GM23338 (cell line): Measurements from ENCODE around the gene INCA1. TPM values are rescaled to one million over a fixed set of nuclear protein-coding genes. Genes with fewer than 3 reads are reported as not detected.

ENCODE experiments used
- ATAC-seq: fragments of 200-7000 bp; cut with Tn5 transposase; 3 replicates; pipeline ENCODE4 v1.9.1; 2020
- DNase-seq: peaks from one replicate; pipeline ENCODE4 v3.0.0-alpha.2; 2015; ENCODE audit warnings: low spot score
- H2AFZ ChIP-seq: fragments of 200-600 bp; sonication (generic); 2 replicates; pipeline ENCODE4 v1.8.0; 2016; ENCODE audit warnings: antibody characterized with exemption, mild to moderate bottlenecking, moderate library complexity
- H3F3A ChIP-seq: fragments of 200-600 bp; sonication (generic); replicated peaks from 2 replicates; pipeline ENCODE4 v1.8.0; 2017; ENCODE audit warnings: antibody characterized with exemption, mixed run types, low read depth
- H3K27ac ChIP-seq: fragments of 200-600 bp; sonication (generic); 2 replicates; pipeline ENCODE4 v1.6.1; 2016; ENCODE audit warnings: low read depth
- H3K27me3 ChIP-seq: fragments of 200-600 bp; sonication (generic); 2 replicates; pipeline ENCODE4 v1.8.0; 2016; ENCODE audit warnings: mild to moderate bottlenecking, mixed run types, moderate library complexity; ENCODE audit not compliant: insufficient read depth
- H3K36me3 ChIP-seq: fragments of 200-600 bp; sonication (generic); 2 replicates; pipeline ENCODE4 v1.8.0; 2016; ENCODE audit warnings: mild to moderate bottlenecking; ENCODE audit not compliant: insufficient read depth
- H3K4me1 ChIP-seq: fragments of 200-600 bp; sonication (generic); 2 replicates; pipeline ENCODE4 v1.8.0; 2016; ENCODE audit warnings: mild to moderate bottlenecking, moderate library complexity; ENCODE audit not compliant: insufficient read depth
- H3K4me2 ChIP-seq: fragments of 200-600 bp; sonication (generic); 2 replicates; pipeline ENCODE4 v1.7.1; 2017; ENCODE audit warnings: mixed run types
- H3K4me3 ChIP-seq: fragments of 200-600 bp; sonication (generic); 2 replicates; pipeline ENCODE4 v1.6.1; 2016; ENCODE audit warnings: mixed run types
- H3K79me2 ChIP-seq: fragments of 200-600 bp; sonication (generic); replicated peaks from 2 replicates; pipeline ENCODE4 v1.8.0; 2017; ENCODE audit warnings: mild to moderate bottlenecking; ENCODE audit not compliant: insufficient read depth
- H3K9me2 ChIP-seq: fragments of 200-600 bp; sonication (generic); 2 replicates; pipeline ENCODE4 v1.8.0; 2017; ENCODE audit not compliant: insufficient read depth
- H4K20me1 ChIP-seq: fragments of 200-600 bp; sonication (generic); replicated peaks from 2 replicates; pipeline ENCODE4 v1.8.0; 2017; ENCODE audit warnings: mild to moderate bottlenecking; ENCODE audit not compliant: insufficient read depth
- H3K27ac Mint-ChIP-seq: 2 replicates; pipeline ENCODE4 v1.8.0; 2020; ENCODE audit warnings: inconsistent platforms, mild to moderate bottlenecking, moderate library complexity, mixed read lengths
- H3K27me3 Mint-ChIP-seq: 3 replicates; pipeline ENCODE4 v1.8.0; 2022; ENCODE audit warnings: low read depth, mild to moderate bottlenecking, moderate library complexity, mixed read lengths, inconsistent platforms; ENCODE audit not compliant: insufficient read depth, poor library complexity
- H3K36me3 Mint-ChIP-seq: 3 replicates; pipeline ENCODE4 v1.8.0; 2021; ENCODE audit warnings: low read depth, mild to moderate bottlenecking, inconsistent platforms, moderate library complexity, mixed read lengths
- H3K4me1 Mint-ChIP-seq: 3 replicates; pipeline ENCODE4 v1.8.0; 2020; ENCODE audit warnings: mild to moderate bottlenecking, inconsistent platforms, mixed read lengths
- H3K4me3 Mint-ChIP-seq: 3 replicates; pipeline ENCODE4 v1.8.0; 2021; ENCODE audit warnings: moderate library complexity, mild to moderate bottlenecking, inconsistent platforms, mixed read lengths
- H3K9me3 Mint-ChIP-seq: 3 replicates; pipeline ENCODE4 v1.8.0; 2020; ENCODE audit warnings: moderate library complexity, mild to moderate bottlenecking, inconsistent platforms, mixed read lengths
- POLR2AphosphoS5 ChIP-seq: IDR thresholded peaks from 2 replicates; pipeline ENCODE4 v1.6.1; 2016; ENCODE audit warnings: antibody characterized with exemption, low read depth
- STAT1 ChIP-seq: IDR thresholded peaks from one replicate; pipeline ENCODE4 v1.6.1; 2016; ENCODE audit warnings: antibody characterized with exemption; ENCODE audit not compliant: unreplicated experiment
- ZNF114 ChIP-seq: fragments of 250-450 bp; sonication (Bioruptor Pico); IDR thresholded peaks from 2 replicates; pipeline ENCODE4 v1.5.0; 2020; ENCODE audit warnings: mild to moderate bottlenecking, moderate library complexity
- ZNF331 ChIP-seq: fragments of 250-450 bp; sonication (Bioruptor Pico); IDR thresholded peaks from 2 replicates; pipeline ENCODE4 v1.5.0; 2020; ENCODE audit warnings: low read depth, mild to moderate bottlenecking, moderate library complexity
- polyA plus RNA-seq: library from polyadenylated mRNA; unstranded; fragments of >200 nt; fragmentation: Nextera tagmentation; extraction: Ambion mirVana; gene quantifications from 2 replicates; pipeline ENCODE4 v1.2.1, GENCODE V29; 2016
- total RNA-seq: library from RNA; depleted of rRNA; stranded (reverse); fragments of >200 nt; shearing (Covaris generic); gene quantifications from 2 replicates; pipeline ENCODE4 v1.2.3, GENCODE V29; 2014
- TF ChIP-seq, protein P1 (sequence below): IDR thresholded peaks from one replicate; pipeline ENCODE4 v1.6.1; 2018; ENCODE audit warnings: antibody characterized with exemption; ENCODE audit not compliant: unreplicated experiment
- TF ChIP-seq, protein P2 (sequence below), 2 experiments: fragments of 200-600 bp in 1 of 2; sonication (generic) in 1 of 2; conservative IDR thresholded peaks; 2 replicates each; pipeline versions ENCODE4 v1.5.1 to v1.6.1; 2016 to 2017; ENCODE audit warnings: antibody characterized with exemption in 2 of 2, low read depth in 2 of 2, mild to moderate bottlenecking in 2 of 2, moderate library complexity in 1 of 2
- TF ChIP-seq, protein P3 (sequence below): IDR thresholded peaks from 2 replicates; pipeline ENCODE4 v1.6.1; 2016; ENCODE audit warnings: antibody characterized with exemption

Gene INCA1
- total and polyA plus RNA-seq, 2 experiments from 2014 or later, result 1.3 TPM; not detected in 1

DNA sequence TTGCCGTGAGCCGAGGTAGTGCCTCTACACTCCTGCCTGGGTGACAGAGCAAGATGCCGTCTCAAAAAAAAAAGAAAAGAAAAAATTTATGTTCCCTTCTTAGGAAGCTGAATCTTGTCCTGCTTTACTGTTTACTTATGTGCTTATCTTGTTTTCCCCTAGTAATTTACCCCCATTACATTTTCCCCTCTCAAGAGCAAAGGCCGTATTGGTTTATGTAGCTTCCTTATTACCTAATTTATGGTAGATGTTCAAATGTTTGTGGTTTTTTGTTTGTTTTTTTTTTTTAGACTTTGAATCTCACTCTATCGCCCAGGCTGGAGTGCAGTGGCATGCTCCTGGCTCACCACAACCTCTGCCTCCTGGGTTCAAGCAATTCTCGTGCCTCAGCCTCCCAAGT is 48.2 kb upstream of the INCA1 start (continued):
- TF ChIP-seq, protein P1, sequence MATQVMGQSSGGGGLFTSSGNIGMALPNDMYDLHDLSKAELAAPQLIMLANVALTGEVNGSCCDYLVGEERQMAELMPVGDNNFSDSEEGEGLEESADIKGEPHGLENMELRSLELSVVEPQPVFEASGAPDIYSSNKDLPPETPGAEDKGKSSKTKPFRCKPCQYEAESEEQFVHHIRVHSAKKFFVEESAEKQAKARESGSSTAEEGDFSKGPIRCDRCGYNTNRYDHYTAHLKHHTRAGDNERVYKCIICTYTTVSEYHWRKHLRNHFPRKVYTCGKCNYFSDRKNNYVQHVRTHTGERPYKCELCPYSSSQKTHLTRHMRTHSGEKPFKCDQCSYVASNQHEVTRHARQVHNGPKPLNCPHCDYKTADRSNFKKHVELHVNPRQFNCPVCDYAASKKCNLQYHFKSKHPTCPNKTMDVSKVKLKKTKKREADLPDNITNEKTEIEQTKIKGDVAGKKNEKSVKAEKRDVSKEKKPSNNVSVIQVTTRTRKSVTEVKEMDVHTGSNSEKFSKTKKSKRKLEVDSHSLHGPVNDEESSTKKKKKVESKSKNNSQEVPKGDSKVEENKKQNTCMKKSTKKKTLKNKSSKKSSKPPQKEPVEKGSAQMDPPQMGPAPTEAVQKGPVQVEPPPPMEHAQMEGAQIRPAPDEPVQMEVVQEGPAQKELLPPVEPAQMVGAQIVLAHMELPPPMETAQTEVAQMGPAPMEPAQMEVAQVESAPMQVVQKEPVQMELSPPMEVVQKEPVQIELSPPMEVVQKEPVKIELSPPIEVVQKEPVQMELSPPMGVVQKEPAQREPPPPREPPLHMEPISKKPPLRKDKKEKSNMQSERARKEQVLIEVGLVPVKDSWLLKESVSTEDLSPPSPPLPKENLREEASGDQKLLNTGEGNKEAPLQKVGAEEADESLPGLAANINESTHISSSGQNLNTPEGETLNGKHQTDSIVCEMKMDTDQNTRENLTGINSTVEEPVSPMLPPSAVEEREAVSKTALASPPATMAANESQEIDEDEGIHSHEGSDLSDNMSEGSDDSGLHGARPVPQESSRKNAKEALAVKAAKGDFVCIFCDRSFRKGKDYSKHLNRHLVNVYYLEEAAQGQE, result no peak

DNA sequence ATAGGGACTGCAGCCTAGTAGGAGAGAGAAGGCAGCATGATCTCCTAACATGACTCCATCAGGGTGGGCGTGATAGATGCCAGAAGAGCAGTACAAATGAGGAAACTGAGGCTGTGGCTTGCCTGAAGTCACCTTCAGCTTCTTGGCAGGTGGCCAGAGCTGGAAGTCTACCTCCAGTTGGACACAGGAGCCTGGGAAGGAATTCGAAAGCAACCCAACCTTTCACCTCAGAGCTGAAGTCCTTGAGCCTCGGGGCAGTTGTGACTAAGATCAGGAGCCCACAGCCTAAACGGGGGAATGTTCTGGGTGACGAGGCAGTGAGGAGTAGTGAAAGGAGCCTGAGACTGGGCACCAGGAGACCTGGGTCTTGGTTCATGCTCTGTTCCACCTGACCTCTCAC is 47.3 kb upstream of the INCA1 start:
- ATAC-seq (no peak), DNase-seq (no peak)
- no peaks in the 10 kb centered on the region for H3K4me1 Mint-ChIP-seq
- TF ChIP-seq ZNF114, result no peak
- TF ChIP-seq STAT1, result no peak
- TF ChIP-seq POLR2AphosphoS5, result no peak
- no peak for TF ChIP-seq ZNF331 (CRISPR knock-in tag)
- H3K36me3 ChIP-seq, result no peaks in the 10 kb centered on the region
- H3K4me3 ChIP-seq, result no peak overlapping the region
- no peaks in the 10 kb centered on the region for H3K9me2 ChIP-seq
- H3K27me3 ChIP-seq, result no peaks in the 10 kb centered on the region
- H2AFZ ChIP-seq, result no peak overlapping the region
- H3K27ac Mint-ChIP-seq, result no peak overlapping the region
- no peak overlapping the region for H3K4me3 Mint-ChIP-seq
- no peaks in the 10 kb centered on the region for H3K79me2 ChIP-seq
- peaks cover 7% of the 10 kb centered on the region for H3K27me3 Mint-ChIP-seq
- no peaks in the 10 kb centered on the region for H3F3A ChIP-seq
- no peaks in the 10 kb centered on the region for H3K4me1 ChIP-seq
- no peaks in the 10 kb centered on the region; the same call in 1 of the 3 replicates for H3K9me3 Mint-ChIP-seq
- no peaks in the 10 kb centered on the region for H4K20me1 ChIP-seq
- no peak overlapping the region for H3K27ac ChIP-seq
- no peak overlapping the region for H3K4me2 ChIP-seq
- H3K36me3 Mint-ChIP-seq, result no peaks in the 10 kb centered on the region

DNA sequence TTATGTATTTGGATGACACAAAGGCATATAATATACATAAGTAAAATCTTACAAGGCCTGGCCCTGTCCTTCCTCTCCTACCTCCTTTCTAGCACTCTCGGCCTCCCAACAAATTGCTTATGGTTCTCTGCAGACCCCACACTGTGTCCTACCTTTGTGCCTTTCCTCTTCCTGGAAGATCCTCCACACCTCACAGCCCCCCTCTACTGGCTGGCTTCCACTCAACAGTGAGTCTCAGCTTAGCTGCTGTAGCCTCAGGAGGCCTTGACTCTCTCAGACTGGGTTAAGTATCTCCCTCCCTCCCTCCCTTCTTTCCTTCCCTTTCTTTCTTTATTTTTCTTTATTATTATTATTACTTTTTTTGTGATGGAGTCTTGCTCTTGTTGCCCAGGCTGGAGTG is 46.2 kb upstream of the INCA1 start:
- Mint-ChIP-seq H3K27ac (no peak overlapping the region), H3K36me3 (no peaks in the 10 kb centered on the region), H3K4me3 (no peak overlapping the region), H3K4me1 (no peaks in the 10 kb centered on the region), H3K9me3 (no peaks in the 10 kb centered on the region; the same call in 1 of the 3 replicates), H3K27me3 (peaks cover 7% of the 10 kb centered on the region)
- Histone ChIP-seq H3K36me3 (no peaks in the 10 kb centered on the region), H3K27me3 (no peaks in the 10 kb centered on the region), H4K20me1 (no peaks in the 10 kb centered on the region), H3K4me2 (no peak overlapping the region), H3K27ac (no peak overlapping the region), H2AFZ (no peak overlapping the region), H3K4me1 (no peaks in the 10 kb centered on the region), H3K4me3 (no peak overlapping the region), H3K9me2 (no peaks in the 10 kb centered on the region), H3F3A (no peaks in the 10 kb centered on the region), H3K79me2 (no peaks in the 10 kb centered on the region)
- peak; percentile 66 for DNase-seq
- ATAC-seq, result peak; percentile 89
- TF ChIP-seq, protein P2, sequence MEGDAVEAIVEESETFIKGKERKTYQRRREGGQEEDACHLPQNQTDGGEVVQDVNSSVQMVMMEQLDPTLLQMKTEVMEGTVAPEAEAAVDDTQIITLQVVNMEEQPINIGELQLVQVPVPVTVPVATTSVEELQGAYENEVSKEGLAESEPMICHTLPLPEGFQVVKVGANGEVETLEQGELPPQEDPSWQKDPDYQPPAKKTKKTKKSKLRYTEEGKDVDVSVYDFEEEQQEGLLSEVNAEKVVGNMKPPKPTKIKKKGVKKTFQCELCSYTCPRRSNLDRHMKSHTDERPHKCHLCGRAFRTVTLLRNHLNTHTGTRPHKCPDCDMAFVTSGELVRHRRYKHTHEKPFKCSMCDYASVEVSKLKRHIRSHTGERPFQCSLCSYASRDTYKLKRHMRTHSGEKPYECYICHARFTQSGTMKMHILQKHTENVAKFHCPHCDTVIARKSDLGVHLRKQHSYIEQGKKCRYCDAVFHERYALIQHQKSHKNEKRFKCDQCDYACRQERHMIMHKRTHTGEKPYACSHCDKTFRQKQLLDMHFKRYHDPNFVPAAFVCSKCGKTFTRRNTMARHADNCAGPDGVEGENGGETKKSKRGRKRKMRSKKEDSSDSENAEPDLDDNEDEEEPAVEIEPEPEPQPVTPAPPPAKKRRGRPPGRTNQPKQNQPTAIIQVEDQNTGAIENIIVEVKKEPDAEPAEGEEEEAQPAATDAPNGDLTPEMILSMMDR (conservative IDR thresholded peaks at IDR 0.05; ENCODE audit: low read depth in 2 of 2), result peak; percentile 24 to 61; a peak in 3 of 4 replicates
- TF ChIP-seq, protein P3, sequence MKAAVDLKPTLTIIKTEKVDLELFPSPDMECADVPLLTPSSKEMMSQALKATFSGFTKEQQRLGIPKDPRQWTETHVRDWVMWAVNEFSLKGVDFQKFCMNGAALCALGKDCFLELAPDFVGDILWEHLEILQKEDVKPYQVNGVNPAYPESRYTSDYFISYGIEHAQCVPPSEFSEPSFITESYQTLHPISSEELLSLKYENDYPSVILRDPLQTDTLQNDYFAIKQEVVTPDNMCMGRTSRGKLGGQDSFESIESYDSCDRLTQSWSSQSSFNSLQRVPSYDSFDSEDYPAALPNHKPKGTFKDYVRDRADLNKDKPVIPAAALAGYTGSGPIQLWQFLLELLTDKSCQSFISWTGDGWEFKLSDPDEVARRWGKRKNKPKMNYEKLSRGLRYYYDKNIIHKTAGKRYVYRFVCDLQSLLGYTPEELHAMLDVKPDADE, result no peak
